Endothelial cell of umbilical vein (primary cell): Measurements from ENCODE around the gene ZNF8. TPM values are rescaled to one million over a fixed set of nuclear protein-coding genes. Genes with fewer than 3 reads are reported as not detected.

Source experiments
- BruUV-seq: library from RNA; stranded (reverse); fragments of 400-500 nt; replicated peaks from 2 replicates; lab custom pipeline; 2021; lab: Mats Ljungman, UMichigan
- CTCF ChIA-PET: fragments of 300-600, 350-600 bp; sonication (Branson Sonifier 250); formaldehyde crosslinking; loops from one replicate; lab custom pipeline; 2021; ENCODE audit warnings: antibody characterized with exemption, inconsistent platforms; lab: Charles Lee
- POLR2A ChIA-PET: fragments of 300-600, 350-600 bp; sonication (Branson Sonifier 250); formaldehyde crosslinking; loops from one replicate; lab custom pipeline; 2021; ENCODE audit warnings: antibody characterized with exemption, inconsistent platforms; lab: Charles Lee
- DNase-seq: peaks from one replicate; pipeline ENCODE4 v3.0.0-alpha.2; 2011; ENCODE audit warnings: low read depth, low spot score
- FAIRE-seq: peaks from 2 replicates; lab custom pipeline; 2011; peaks lifted over from hg19 to GRCh38; lab: Jason Lieb, UNC
- H2AFZ ChIP-seq: 2 replicates; pipeline ENCODE4 v1.6.0; 2012; ENCODE audit warnings: low read depth, low read length, control low read depth, inconsistent platforms
- H3K27ac ChIP-seq: 2 replicates; pipeline ENCODE4 v1.5.1; 2011; ENCODE audit warnings: low read depth, mild to moderate bottlenecking, control low read depth, low read length, moderate library complexity; ENCODE audit not compliant: insufficient read depth
- H3K27me3 ChIP-seq, 2 experiments: 2 replicates each; pipeline versions ENCODE4 v1.6.0 to v1.6.1; 2011; ENCODE audit warnings: low read length in 2 of 2, mixed read lengths in 1 of 2; ENCODE audit not compliant: control insufficient read depth in 2 of 2, insufficient read depth in 2 of 2
- H3K36me3 ChIP-seq, 2 experiments: 2 replicates in 1 of 2; 3 replicates in 1 of 2; pipeline ENCODE4 v1.5.1; 2011; ENCODE audit warnings: low read length in 2 of 2, mild to moderate bottlenecking in 1 of 2, moderate library complexity in 1 of 2; ENCODE audit not compliant: control insufficient read depth in 2 of 2, insufficient read depth in 2 of 2; ENCODE audit errors: extremely low read depth in 1 of 2
- H3K4me1 ChIP-seq: 3 replicates; pipeline ENCODE4 v1.5.1; 2011; ENCODE audit warnings: mild to moderate bottlenecking, low read length; ENCODE audit not compliant: control insufficient read depth, insufficient read depth; ENCODE audit errors: extremely low read depth
- H3K4me2 ChIP-seq: 2 replicates; pipeline ENCODE4 v1.6.1; 2011; ENCODE audit warnings: low read length, control low read depth, mixed read lengths; ENCODE audit not compliant: insufficient read depth
- H3K4me3 ChIP-seq, 3 experiments: fragments of 200-600 bp in 1 of 3; sonication (generic), shearing (Covaris generic) in 1 of 3; replicated peaks in 1 of 3; 2 replicates each; pipeline ENCODE4 v1.5.1; 2011 to 2016; ENCODE audit warnings: control low read depth in 3 of 3, low read length in 3 of 3, mild to moderate bottlenecking in 2 of 3, inconsistent platforms in 1 of 3, low read depth in 1 of 3, moderate library complexity in 1 of 3; ENCODE audit not compliant: insufficient read depth in 1 of 3
- H3K79me2 ChIP-seq: 2 replicates; pipeline ENCODE4 v1.6.0; 2012; ENCODE audit warnings: low read length, inconsistent platforms; ENCODE audit not compliant: control insufficient read depth, insufficient read depth
- H3K9ac ChIP-seq: replicated peaks from 2 replicates; pipeline ENCODE3; 2011; ENCODE audit warnings: low read length, control low read depth; ENCODE audit not compliant: insufficient read depth; ENCODE audit errors: extremely low read depth
- H3K9me1 ChIP-seq: replicated peaks from 3 replicates; pipeline ENCODE4 v1.6.0; 2011; ENCODE audit warnings: mild to moderate bottlenecking, low read length; ENCODE audit not compliant: control insufficient read depth, insufficient read depth; ENCODE audit errors: extremely low read depth
- H3K9me3 ChIP-seq: replicated peaks from 2 replicates; pipeline ENCODE4 v1.5.1; 2012; ENCODE audit warnings: low read length, inconsistent platforms; ENCODE audit not compliant: control insufficient read depth, insufficient read depth
- H4K20me1 ChIP-seq: replicated peaks from 2 replicates; pipeline ENCODE3; 2011; ENCODE audit warnings: mild to moderate bottlenecking, low read length; ENCODE audit not compliant: control insufficient read depth, insufficient read depth; ENCODE audit errors: extremely low read depth
- CTCF ChIP-seq, 2 donors: IDR thresholded peaks; 1 replicate in 1 of 2; 2 replicates in 1 of 2; pipeline ENCODE4 v1.5.1; 2011; ENCODE audit warnings: low read length in 2 of 2, mild to moderate bottlenecking in 2 of 2, moderate library complexity in 2 of 2, control low read depth in 1 of 2, inconsistent platforms in 1 of 2, low read depth in 1 of 2; ENCODE audit not compliant: insufficient read depth in 1 of 2; ENCODE audit errors: extremely low read depth in 1 of 2
- EZH2 ChIP-seq: IDR thresholded peaks from 2 replicates; pipeline ENCODE4 v1.6.1; 2012; ENCODE audit warnings: borderline replicate concordance, low read depth, mild to moderate bottlenecking, moderate library complexity, low read length, inconsistent platforms; ENCODE audit not compliant: severe bottlenecking
- FOS ChIP-seq: IDR thresholded peaks from 2 replicates; pipeline ENCODE4 v1.6.1; 2011; ENCODE audit warnings: mild to moderate bottlenecking, low read length, moderate library complexity, borderline replicate concordance; ENCODE audit not compliant: insufficient read depth
- GATA2 ChIP-seq: IDR thresholded peaks from 2 replicates; pipeline ENCODE4 v1.7.0; 2011; ENCODE audit warnings: low read depth, mild to moderate bottlenecking, moderate library complexity, mixed read lengths, low read length; ENCODE audit not compliant: insufficient read length, insufficient read depth
- JUN ChIP-seq: IDR thresholded peaks from 2 replicates; pipeline ENCODE4 v1.6.1; 2011; ENCODE audit warnings: borderline replicate concordance, low read depth; ENCODE audit not compliant: insufficient read length, insufficient read depth
- MYC ChIP-seq: IDR thresholded peaks from one replicate; pipeline ENCODE4 v1.6.1; 2011; ENCODE audit warnings: mild to moderate bottlenecking, low read depth, low read length
- POLR2A ChIP-seq: IDR thresholded peaks from 2 replicates; pipeline ENCODE4 v1.6.1; 2012; ENCODE audit warnings: low read depth, mild to moderate bottlenecking, control low read depth, low read length
- POLR2AphosphoS5 ChIP-seq: IDR thresholded peaks from 2 replicates; pipeline ENCODE4 v1.6.1; 2012; ENCODE audit warnings: low read depth, mild to moderate bottlenecking, control low read depth, low read length, moderate library complexity; ENCODE audit not compliant: insufficient read depth
- dilution Hi-C: fragments of 300-500 bp; cut with MboI; formaldehyde crosslinking; loops from one replicate; pipeline ENCODE4 v1.15.0; 2019; ENCODE audit warnings: low sequenced_read_pairs; ENCODE audit not compliant: extremely low pct_ligation_motif_present
- intact Hi-C: fragments of 100-400 bp; cut with micrococcal nuclease; formaldehyde crosslinking; loops from one replicate; pipeline ENCODE4 v1.10.0; 2022
- polyA plus RNA-seq, 4 experiments: library from polyadenylated mRNA; depleted of rRNA in 3 of 4; stranded (reverse) in 3 of 4; unstranded in 1 of 4; fragments of >200 nt; gene quantifications; 2 replicates each; pipeline versions ENCODE4 v1.2.1 to v1.2.3, GENCODE V29; 2011 to 2012; ENCODE audit warnings: missing spikeins in 1 of 4
- total RNA-seq: library from RNA; stranded (reverse); gene quantifications from 2 replicates; pipeline ENCODE4 v1.2.3, GENCODE V29; 2021
- TF ChIP-seq, protein P1 (sequence below): IDR thresholded peaks from 2 replicates; pipeline ENCODE4 v1.6.1; 2011; ENCODE audit not compliant: insufficient read depth, insufficient read length

ZNF8 gene
- total and polyA plus RNA-seq, 2 donors (not counting 3 experiments of a cell fraction or from before 2014, with no cell fraction given) = 4.0 to 6.8 TPM

- TF ChIP-seq POLR2AphosphoS5 (no peak), POLR2A (no peak), GATA2 (no peak), EZH2 (no peak), CTCF (IDR thresholded peaks at IDR 0.05; ENCODE audit: extremely low read depth in 1 of 2, insufficient read depth in 1 of 2, low read depth in 1 of 2, low read length in 2 of 2) (no peak), FOS (no peak), JUN (no peak), MYC (no peak)
- TF ChIP-seq, protein P1, sequence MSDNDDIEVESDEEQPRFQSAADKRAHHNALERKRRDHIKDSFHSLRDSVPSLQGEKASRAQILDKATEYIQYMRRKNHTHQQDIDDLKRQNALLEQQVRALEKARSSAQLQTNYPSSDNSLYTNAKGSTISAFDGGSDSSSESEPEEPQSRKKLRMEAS = no peak
- Histone ChIP-seq H3K27me3 (no peaks in the 10 kb centered on the region), H3K4me2 (no peak overlapping the region), H3K27ac (no peak overlapping the region), H3K9ac (no peak overlapping the region), H4K20me1 (no peaks in the 10 kb centered on the region), H2AFZ (no peak overlapping the region), H3K9me3 (peaks cover 44% of the 10 kb centered on the region), H3K4me1 (no peaks in the 10 kb centered on the region), H3K79me2 (no peaks in the 10 kb centered on the region), H3K9me1 (no peaks in the 10 kb centered on the region), H3K36me3 (peaks cover 6 to 16% of the 10 kb centered on the region in 2 experiments), H3K4me3 (no peak overlapping the region)
- intact Hi-C loops = no loop called here
- CTCF ChIA-PET = no interaction called here
- dilution Hi-C loops = no loop called here
- BruUV-seq = no TSS peak
- no peak for DNase-seq
- no peak for FAIRE-seq
- POLR2A ChIA-PET = no interaction called here
These were observed 15.8 kb upstream of the ZNF8 start for GRCh38 chr19:58262922-58263296.
